ENCODE results near the gene CAMK4.

DNA sequence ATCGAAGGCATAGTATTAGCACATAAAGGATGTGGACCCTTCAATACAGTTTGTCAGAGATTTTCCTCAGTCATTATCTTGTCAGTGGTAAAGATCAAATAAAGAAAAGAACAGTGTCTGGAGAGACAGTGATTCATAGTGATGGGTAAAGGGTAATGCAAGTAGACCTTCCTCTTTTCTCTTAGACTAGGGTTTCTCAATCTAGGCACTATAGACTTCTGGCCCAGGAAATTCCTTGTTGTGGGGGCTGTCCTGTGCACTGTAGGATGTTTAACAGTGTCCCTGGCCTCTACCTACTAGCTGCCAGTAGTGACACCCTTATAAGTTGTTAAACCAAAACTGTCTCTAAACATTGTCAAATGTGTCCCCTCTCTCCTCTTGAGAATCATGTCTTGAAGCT, 6.9 kb downstream of the CAMK4 start:
- TF ChIP-seq, protein P1, sequence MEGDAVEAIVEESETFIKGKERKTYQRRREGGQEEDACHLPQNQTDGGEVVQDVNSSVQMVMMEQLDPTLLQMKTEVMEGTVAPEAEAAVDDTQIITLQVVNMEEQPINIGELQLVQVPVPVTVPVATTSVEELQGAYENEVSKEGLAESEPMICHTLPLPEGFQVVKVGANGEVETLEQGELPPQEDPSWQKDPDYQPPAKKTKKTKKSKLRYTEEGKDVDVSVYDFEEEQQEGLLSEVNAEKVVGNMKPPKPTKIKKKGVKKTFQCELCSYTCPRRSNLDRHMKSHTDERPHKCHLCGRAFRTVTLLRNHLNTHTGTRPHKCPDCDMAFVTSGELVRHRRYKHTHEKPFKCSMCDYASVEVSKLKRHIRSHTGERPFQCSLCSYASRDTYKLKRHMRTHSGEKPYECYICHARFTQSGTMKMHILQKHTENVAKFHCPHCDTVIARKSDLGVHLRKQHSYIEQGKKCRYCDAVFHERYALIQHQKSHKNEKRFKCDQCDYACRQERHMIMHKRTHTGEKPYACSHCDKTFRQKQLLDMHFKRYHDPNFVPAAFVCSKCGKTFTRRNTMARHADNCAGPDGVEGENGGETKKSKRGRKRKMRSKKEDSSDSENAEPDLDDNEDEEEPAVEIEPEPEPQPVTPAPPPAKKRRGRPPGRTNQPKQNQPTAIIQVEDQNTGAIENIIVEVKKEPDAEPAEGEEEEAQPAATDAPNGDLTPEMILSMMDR (IDR thresholded peaks at IDR 0.05; ENCODE audit: low read depth, low read length), result no peak
- no peak for TF ChIP-seq EZH2phosphoT487 (IDR thresholded peaks at IDR 0.05; ENCODE audit: low read depth)

All from OCI-LY3 (cell line).